NCI-H1092 (cell line): ENCODE results near the gene COMMD10.
"Not testable (repeated sequence)": the region's sequence is repeated elsewhere in the genome, so short reads cannot be mapped to it uniquely, and the experiment has no call there.

Experiments
- DNase-seq: peaks from one replicate; lab custom pipeline; 2025; lab: John Stamatoyannopoulos, UW

The COMMD10 gene

GRCh38 chr5:116097301-116097700, 12.5 kb downstream of the COMMD10 start:
- no peak for DNase-seq

GRCh38 chr5:116098998-116099397, 14.2 kb downstream of the COMMD10 start:
- DNase-seq, result no peak

GRCh38 chr5:116104941-116105340, 20.1 kb downstream of the COMMD10 start:
- DNase-seq, result not testable (repeated sequence)

- DNase-seq, result no peak
Observed at GRCh38 chr5:116115163-116115562, 30.3 kb downstream of the COMMD10 start.

- DNase-seq, result no peak
Observed at GRCh38 chr5:116130471-116130870, 45.6 kb downstream of the COMMD10 start.

- no peak for DNase-seq
Observed at GRCh38 chr5:116130976-116131375, 46.2 kb downstream of the COMMD10 start.

- no peak for DNase-seq
Observed at GRCh38 chr5:116133281-116133680, 48.5 kb downstream of the COMMD10 start.

- DNase-seq, result no peak
Observed at GRCh38 chr5:116135344-116135743, 50.5 kb downstream of the COMMD10 start.

- peak; percentile 5 for DNase-seq
Observed at GRCh38 chr5:116137544-116138378, 52.9 kb downstream of the COMMD10 start.

- no peak for DNase-seq
Observed at GRCh38 chr5:116142495-116142894, 57.7 kb downstream of the COMMD10 start.

- no peak for DNase-seq
Observed at GRCh38 chr5:116144103-116144502, 59.3 kb downstream of the COMMD10 start.

GRCh38 chr5:116144991-116145390, 60.2 kb downstream of the COMMD10 start:
- no peak for DNase-seq

GRCh38 chr5:116145416-116145815, 60.6 kb downstream of the COMMD10 start:
- no peak for DNase-seq

- DNase-seq, result no peak
Observed at GRCh38 chr5:116152169-116152568, 67.3 kb downstream of the COMMD10 start.

- no peak for DNase-seq
Observed at GRCh38 chr5:116153687-116154174, 68.9 kb downstream of the COMMD10 start.

GRCh38 chr5:116154252-116154651, 69.4 kb downstream of the COMMD10 start:
- DNase-seq, result no peak

- no peak for DNase-seq
Observed at GRCh38 chr5:116154931-116155330, 70.1 kb downstream of the COMMD10 start.

- no peak for DNase-seq
Observed at GRCh38 chr5:116157902-116158301, 73.1 kb downstream of the COMMD10 start.

GRCh38 chr5:116159006-116159405, 74.2 kb downstream of the COMMD10 start:
- DNase-seq, result no peak

- no peak for DNase-seq
Observed at GRCh38 chr5:116174111-116174510, 89.3 kb downstream of the COMMD10 start.

GRCh38 chr5:116176121-116176520, 91.3 kb downstream of the COMMD10 start:
- DNase-seq, result no peak

GRCh38 chr5:116178925-116179324, 94.1 kb downstream of the COMMD10 start:
- no peak for DNase-seq

- DNase-seq, result no peak
Observed at GRCh38 chr5:116209166-116209565, 124.3 kb downstream of the COMMD10 start.

- DNase-seq, result no peak
Observed at GRCh38 chr5:116212225-116212624, 127.4 kb downstream of the COMMD10 start.
